ENCODE data around the gene PPP1R12A.

- TF ChIP-seq SPI1 (IDR thresholded peaks at IDR 0.05; ENCODE audit: borderline replicate concordance, low read depth), result no peak
- no peak for TF ChIP-seq CTCF (IDR thresholded peaks at IDR 0.05; ENCODE audit: insufficient read depth, low read length)
- TF ChIP-seq POLR2AphosphoS5 (IDR thresholded peaks at IDR 0.05; ENCODE audit: low read depth), result no peak
- no peak for TF ChIP-seq REST (IDR thresholded peaks at IDR 0.05; ENCODE audit: insufficient replicate concordance, low read depth)
These were observed 104.5 kb downstream of the PPP1R12A start for GRCh38 chr12:79830440-79830839.

Data from HL-60 (cell line).